B cell (primary cell): Measurements from ENCODE around the gene BRMS1. TPM values are rescaled to one million over a fixed set of nuclear protein-coding genes. Genes with fewer than 3 reads are reported as not detected.

Source experiments
- ATAC-seq: fragments of 200-7000 bp; cut with Tn5 transposase; one replicate; pipeline ENCODE4 v1.10.0; 2021; ENCODE audit warnings: low read depth, mild to moderate bottlenecking, moderate number of reproducible peaks, moderate library complexity
- CTCF ChIA-PET: fragments of 350-600 bp; sonication (Branson Sonifier 250); formaldehyde crosslinking; loops from one replicate; lab custom pipeline; 2021; ENCODE audit warnings: antibody characterized with exemption, inconsistent platforms; lab: Charles Lee
- POLR2A ChIA-PET: fragments of 350-600 bp; sonication (Branson Sonifier 250); formaldehyde crosslinking; loops from one replicate; lab custom pipeline; 2021; ENCODE audit warnings: antibody characterized with exemption; lab: Charles Lee
- DNase-seq: peaks from one replicate; pipeline ENCODE4 v3.0.0; 2013
- H2AFZ ChIP-seq: 2 replicates; pipeline ENCODE4 v1.6.1; 2012; ENCODE audit warnings: mild to moderate bottlenecking, low read depth, low read length; ENCODE audit not compliant: insufficient read depth, poor library complexity, severe bottlenecking
- H3K27ac ChIP-seq, 2 donors: 1 replicate in 1 of 2; 2 replicates in 1 of 2; pipeline ENCODE4 v1.5.1; 2012 to 2013; ENCODE audit warnings: low read length in 2 of 2, mild to moderate bottlenecking in 2 of 2, moderate library complexity in 1 of 2
- H3K27me3 ChIP-seq, 4 experiments: fragments of 200-600 bp in 1 of 4; sonication (generic) in 1 of 4; replicated peaks in 1 of 4; 1 replicate in 2 of 4; 2 replicates in 2 of 4; pipeline versions ENCODE4 v1.6.1 to v1.7.0; 2013 to 2016; ENCODE audit warnings: low read length in 3 of 4, mild to moderate bottlenecking in 2 of 4, mixed read lengths in 1 of 4, moderate library complexity in 1 of 4; ENCODE audit not compliant: insufficient read depth in 4 of 4, control insufficient read depth in 3 of 4; ENCODE audit errors: control extremely low read depth in 1 of 4
- H3K36me3 ChIP-seq, 2 experiments: replicated peaks in 1 of 2; 1 replicate in 1 of 2; 2 replicates in 1 of 2; pipeline versions ENCODE4 v1.6.1 to v1.7.1; 2013; ENCODE audit warnings: low read length in 1 of 2; ENCODE audit not compliant: insufficient read depth in 2 of 2, control insufficient read depth in 1 of 2; ENCODE audit errors: control extremely low read depth in 1 of 2, extremely low read depth in 1 of 2
- H3K4me1 ChIP-seq, 2 donors: fragments of 200-600 bp in 1 of 2; sonication (generic) in 1 of 2; 1 replicate in 1 of 2; 2 replicates in 1 of 2; pipeline versions ENCODE4 v1.5.1 to v1.6.1; 2013 to 2017; ENCODE audit warnings: low read length in 2 of 2; ENCODE audit not compliant: control insufficient read depth in 2 of 2, insufficient read depth in 2 of 2
- H3K4me2 ChIP-seq: replicated peaks from 2 replicates; pipeline ENCODE3; 2012; ENCODE audit warnings: mild to moderate bottlenecking, low read depth, low read length; ENCODE audit not compliant: poor library complexity, severe bottlenecking
- H3K4me3 ChIP-seq, 5 experiments: fragments of 200-600 bp in 1 of 5; sonication (generic) in 1 of 5; 1 replicate in 3 of 5; 2 replicates in 2 of 5; pipeline versions ENCODE4 v1.5.1 to v1.7.0; 2011 to 2016; ENCODE audit warnings: low read length in 4 of 5, mild to moderate bottlenecking in 4 of 5, low read depth in 2 of 5, control low read depth in 1 of 5, moderate library complexity in 1 of 5; ENCODE audit not compliant: insufficient read depth in 1 of 5; ENCODE audit errors: control extremely low read depth in 1 of 5, extremely low read depth in 1 of 5
- H3K79me2 ChIP-seq: fragments of 200-600 bp; sonication (generic); one replicate; pipeline ENCODE4 v1.6.0; 2016; ENCODE audit warnings: low read length; ENCODE audit not compliant: control insufficient read depth, insufficient read depth
- H3K9ac ChIP-seq: fragments of 200-600 bp; sonication (generic); 2 replicates; pipeline ENCODE4 v1.6.1; 2017; ENCODE audit warnings: mild to moderate bottlenecking, low read length, moderate library complexity
- H3K9me3 ChIP-seq, 3 donors: one replicate each; pipeline versions ENCODE4 v1.6.1 to v1.7.1; 2013; ENCODE audit warnings: low read length in 2 of 3; ENCODE audit not compliant: control insufficient read depth in 2 of 3, insufficient read depth in 1 of 3; ENCODE audit errors: control extremely low read depth in 1 of 3
- H4K20me1 ChIP-seq: 2 replicates; pipeline ENCODE4 v1.6.0; 2012; ENCODE audit warnings: mild to moderate bottlenecking, low read length; ENCODE audit not compliant: insufficient read depth, control insufficient read depth, poor library complexity, severe bottlenecking
- H3K27ac Mint-ChIP-seq: one replicate; pipeline ENCODE4 v1.8.0; 2021; ENCODE audit warnings: mixed read lengths
- H3K27me3 Mint-ChIP-seq: one replicate; pipeline ENCODE4 v1.8.0; 2021; ENCODE audit warnings: mixed read lengths
- H3K4me1 Mint-ChIP-seq: one replicate; pipeline ENCODE4 v1.8.0; 2021; ENCODE audit warnings: mixed read lengths
- H3K4me3 Mint-ChIP-seq: one replicate; pipeline ENCODE4 v1.8.0; 2021; ENCODE audit warnings: mixed read lengths
- H3K9me3 Mint-ChIP-seq: one replicate; pipeline ENCODE4 v1.8.0; 2022; ENCODE audit warnings: mixed read lengths; ENCODE audit not compliant: insufficient read depth
- EZH2 ChIP-seq: IDR thresholded peaks from 2 replicates; pipeline ENCODE4 v1.6.1; 2012; ENCODE audit warnings: borderline replicate concordance, low read depth, mild to moderate bottlenecking, moderate library complexity, low read length; ENCODE audit not compliant: insufficient read depth, poor library complexity, severe bottlenecking
- WGBS: methylation state at CpG from one replicate; pipeline ENCODE4 v1.1.5; 2013; ENCODE audit warnings: missing lambda C conversion rate; ENCODE audit not compliant: insufficient coverage; 5-methylcytosine and 5-hydroxymethylcytosine counted together
- intact Hi-C: fragments of 100-400 bp; cut with micrococcal nuclease; formaldehyde crosslinking; loops from one replicate; pipeline ENCODE4 v1.10.0; 2022
- polyA plus RNA-seq: library from polyadenylated mRNA; depleted of rRNA; stranded (reverse); fragments of >200 nt; gene quantifications from 2 replicates; pipeline ENCODE4 v1.2.3, GENCODE V29; 2012
- total RNA-seq, 2 donors: library from RNA; stranded (reverse); fragments of 120-200 nt in 1 of 2; gene quantifications; 1 replicate in 1 of 2; 2 replicates in 1 of 2; pipeline versions ENCODE4 v1.2.3 to v1.2.4, GENCODE V29; 2013 to 2022
- TF ChIP-seq, protein P1 (sequence below): fragments of 200-600 bp; IDR thresholded peaks from one replicate; pipeline ENCODE4 v1.8.0; 2022; ENCODE audit warnings: antibody characterized with exemption, mild to moderate bottlenecking

Gene BRMS1
- total and polyA plus RNA-seq, 2 donors (not counting 1 experiment from before 2014, with no cell fraction given): 51.2 to 58.3 TPM

DNA sequence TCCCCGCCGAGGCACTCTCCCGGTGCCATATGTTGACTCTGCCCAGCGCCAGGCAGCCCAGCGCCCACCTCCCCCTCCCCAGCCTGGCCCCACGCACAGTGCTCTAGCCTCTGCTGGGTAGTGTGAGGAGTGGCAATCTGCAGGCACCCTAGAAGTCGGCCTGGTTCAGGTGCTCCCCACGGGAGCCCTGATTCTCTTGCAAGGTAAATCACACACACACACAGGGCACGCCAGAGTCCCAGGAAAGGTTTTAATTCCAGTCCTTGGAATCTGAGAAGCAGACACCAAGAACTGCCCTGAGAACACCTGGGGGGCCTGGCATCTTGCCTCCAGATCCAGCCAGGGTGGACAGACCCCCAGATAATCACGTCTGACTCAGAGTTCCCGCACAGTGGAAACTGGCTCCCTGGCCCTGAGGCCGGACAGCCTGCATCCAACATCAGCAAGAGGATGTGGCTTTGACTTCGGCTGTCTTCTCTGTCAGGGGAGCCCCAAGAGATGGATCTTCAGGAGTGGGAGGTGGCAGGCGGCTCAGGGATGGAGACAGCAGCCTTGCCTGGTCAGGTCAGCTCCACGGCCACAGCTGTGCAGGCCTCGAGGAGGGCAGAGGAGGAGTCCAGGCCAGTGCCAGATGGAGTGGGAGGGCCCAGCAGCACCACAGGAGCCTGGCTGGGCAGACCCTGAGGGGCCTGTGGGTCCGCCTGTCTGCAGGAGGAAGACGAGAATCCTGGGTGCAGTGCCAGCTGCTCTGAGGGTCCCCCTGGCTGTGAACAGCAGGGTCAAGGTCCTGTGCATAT, 7.6 kb downstream of the BRMS1 start:
- H4K20me1 ChIP-seq: peaks cover 29% of the 10 kb centered on the region
- no peak overlapping the region for H2AFZ ChIP-seq
- DNase-seq (no peak), ATAC-seq (no peak)
- ChIA-PET POLR2A (interaction anchor here (2.0 kb wide), 1 partner anchor 25 kb away, joined by 4 read pairs; no protein-coding TSS in a partner anchor), CTCF (interaction anchor here (1.3 to 2.8 kb wide), 3 partner anchors 27 to 51 kb away, joined by 4 to 13 read pairs (median 8); no protein-coding TSS in a partner anchor)
- no peak overlapping the region for H3K4me3 ChIP-seq
- H3K9me3 ChIP-seq: no peaks in the 10 kb centered on the region
- peaks cover 15 to 25% of the 10 kb centered on the region in 2 donors for H3K4me1 ChIP-seq
- H3K36me3 ChIP-seq: peaks cover 0 to 49% of the 10 kb centered on the region in 2 experiments
- 85% methylated on average over 13 of the region's 18 CpGs for WGBS
- Mint-ChIP-seq H3K4me1 (peaks cover 21% of the 10 kb centered on the region), H3K4me3 (peak overlapping the region; percentile 84), H3K27ac (peak overlapping the region; percentile 26), H3K9me3 (no peaks in the 10 kb centered on the region), H3K27me3 (no peaks in the 10 kb centered on the region)
- no peak overlapping the region for H3K27ac ChIP-seq
- TF ChIP-seq, protein P1, sequence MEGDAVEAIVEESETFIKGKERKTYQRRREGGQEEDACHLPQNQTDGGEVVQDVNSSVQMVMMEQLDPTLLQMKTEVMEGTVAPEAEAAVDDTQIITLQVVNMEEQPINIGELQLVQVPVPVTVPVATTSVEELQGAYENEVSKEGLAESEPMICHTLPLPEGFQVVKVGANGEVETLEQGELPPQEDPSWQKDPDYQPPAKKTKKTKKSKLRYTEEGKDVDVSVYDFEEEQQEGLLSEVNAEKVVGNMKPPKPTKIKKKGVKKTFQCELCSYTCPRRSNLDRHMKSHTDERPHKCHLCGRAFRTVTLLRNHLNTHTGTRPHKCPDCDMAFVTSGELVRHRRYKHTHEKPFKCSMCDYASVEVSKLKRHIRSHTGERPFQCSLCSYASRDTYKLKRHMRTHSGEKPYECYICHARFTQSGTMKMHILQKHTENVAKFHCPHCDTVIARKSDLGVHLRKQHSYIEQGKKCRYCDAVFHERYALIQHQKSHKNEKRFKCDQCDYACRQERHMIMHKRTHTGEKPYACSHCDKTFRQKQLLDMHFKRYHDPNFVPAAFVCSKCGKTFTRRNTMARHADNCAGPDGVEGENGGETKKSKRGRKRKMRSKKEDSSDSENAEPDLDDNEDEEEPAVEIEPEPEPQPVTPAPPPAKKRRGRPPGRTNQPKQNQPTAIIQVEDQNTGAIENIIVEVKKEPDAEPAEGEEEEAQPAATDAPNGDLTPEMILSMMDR: no peak
- no peak for TF ChIP-seq EZH2
- H3K79me2 ChIP-seq: peaks cover 4% of the 10 kb centered on the region
- intact Hi-C loops: no loop called here
- H3K27me3 ChIP-seq: peaks cover 0 to 9% (median 3%) of the 10 kb centered on the region in 4 experiments
- no peak overlapping the region for H3K4me2 ChIP-seq
- H3K9ac ChIP-seq: no peak overlapping the region
